Measurements from ENCODE around the gene FXYD2. TPM values are rescaled to one million over a fixed set of nuclear protein-coding genes. Genes with fewer than 3 reads are reported as not detected.

The FXYD2 gene
- total and polyA plus RNA-seq, 9 donors, result 1.7 to 23.1 (median 10.5) TPM

DNA sequence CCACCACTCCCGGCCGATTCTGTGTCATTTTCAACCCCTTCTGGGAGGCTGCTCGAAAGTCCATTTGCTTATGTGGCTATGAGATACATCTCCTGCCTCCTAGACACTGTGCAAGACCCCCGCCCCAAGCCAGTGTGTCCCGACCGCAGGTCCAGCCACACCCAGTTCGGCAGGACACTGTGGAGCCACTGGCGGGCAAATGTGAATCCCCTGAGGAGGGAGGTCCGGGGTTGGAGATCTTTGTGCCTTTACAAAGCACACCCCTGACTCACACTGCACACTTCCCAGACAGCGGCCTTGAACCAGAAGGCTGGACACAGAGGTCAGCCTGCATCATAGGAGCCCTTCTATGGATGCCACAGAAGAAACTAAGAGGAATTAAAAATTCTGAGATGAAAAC is 34.5 kb upstream of the FXYD2 start:
- Histone ChIP-seq H3K27ac (peak overlapping the region in 1 of 2 donors; percentile 1), H3K36me3 (no peaks in the 10 kb centered on the region), H3K4me3 (no peak overlapping the region), H3K4me1 (ENCODE audit: insufficient read depth) (peaks cover 41% of the 10 kb centered on the region), H3K27me3 (no peaks in the 10 kb centered on the region), H3K9me3 (no peaks in the 10 kb centered on the region)
- TF ChIP-seq EP300 (IDR thresholded peaks at IDR 0.05) (no peak), POLR2A (IDR thresholded peaks at IDR 0.05) (no peak)
- TF ChIP-seq, protein P1, sequence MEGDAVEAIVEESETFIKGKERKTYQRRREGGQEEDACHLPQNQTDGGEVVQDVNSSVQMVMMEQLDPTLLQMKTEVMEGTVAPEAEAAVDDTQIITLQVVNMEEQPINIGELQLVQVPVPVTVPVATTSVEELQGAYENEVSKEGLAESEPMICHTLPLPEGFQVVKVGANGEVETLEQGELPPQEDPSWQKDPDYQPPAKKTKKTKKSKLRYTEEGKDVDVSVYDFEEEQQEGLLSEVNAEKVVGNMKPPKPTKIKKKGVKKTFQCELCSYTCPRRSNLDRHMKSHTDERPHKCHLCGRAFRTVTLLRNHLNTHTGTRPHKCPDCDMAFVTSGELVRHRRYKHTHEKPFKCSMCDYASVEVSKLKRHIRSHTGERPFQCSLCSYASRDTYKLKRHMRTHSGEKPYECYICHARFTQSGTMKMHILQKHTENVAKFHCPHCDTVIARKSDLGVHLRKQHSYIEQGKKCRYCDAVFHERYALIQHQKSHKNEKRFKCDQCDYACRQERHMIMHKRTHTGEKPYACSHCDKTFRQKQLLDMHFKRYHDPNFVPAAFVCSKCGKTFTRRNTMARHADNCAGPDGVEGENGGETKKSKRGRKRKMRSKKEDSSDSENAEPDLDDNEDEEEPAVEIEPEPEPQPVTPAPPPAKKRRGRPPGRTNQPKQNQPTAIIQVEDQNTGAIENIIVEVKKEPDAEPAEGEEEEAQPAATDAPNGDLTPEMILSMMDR (IDR thresholded peaks at IDR 0.05), result no peak
- WGBS, 3 donors, result 68 to 74% (median 69%) methylated on average over 10 of the region's 10 CpGs
- intact Hi-C loops (cut with DNase I), result loop anchor here in 1 of 4 donors (2.0 kb wide), 1 partner anchor 56 kb away; no protein-coding TSS in a partner anchor
- DNase-seq, result peak in 4 of 5 donors; percentile 23 to 60 (median 48)

DNA sequence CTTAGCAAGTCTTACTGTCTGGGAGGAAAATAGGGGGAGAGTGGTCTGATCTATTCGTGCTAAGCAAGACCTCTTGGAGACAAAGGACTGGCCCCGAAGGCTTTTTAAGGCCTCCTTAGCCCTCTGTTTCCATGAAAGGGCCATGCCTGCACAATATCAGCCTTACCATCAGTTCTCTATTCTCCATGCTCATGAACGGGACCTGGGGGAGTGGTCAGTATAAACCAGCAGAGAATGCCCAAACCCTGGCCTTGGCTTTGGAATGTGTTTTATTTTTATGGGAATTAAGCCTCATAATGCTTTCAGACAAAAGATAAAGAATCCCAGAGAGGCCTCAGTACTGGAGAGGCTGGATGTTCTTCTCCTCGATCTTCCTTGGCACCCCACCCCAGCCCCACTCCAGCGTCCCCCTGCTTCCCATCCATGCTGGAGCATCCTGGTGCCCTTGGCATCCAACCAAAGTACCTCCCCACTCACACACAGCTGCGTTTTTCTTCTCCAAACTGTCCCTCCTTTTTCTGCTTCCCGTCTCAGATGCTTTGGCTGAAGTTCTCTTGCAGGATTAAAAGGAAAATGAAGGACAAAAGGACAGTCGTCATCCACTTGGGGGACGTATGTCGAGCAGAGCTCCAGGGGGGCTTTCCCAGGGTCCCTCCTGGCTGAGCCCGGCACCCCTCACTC is 33.3 kb upstream of the FXYD2 start:
- DNase-seq, result peak in 4 of 5 donors; percentile 43 to 81 (median 56)
- WGBS, 3 donors, result 21 to 30% (median 23%) methylated on average over 11 of the region's 11 CpGs
- intact Hi-C loops (cut with DNase I), result loop anchor here in 1 of 4 donors (2.0 kb wide), 1 partner anchor 55 kb away; no protein-coding TSS in a partner anchor

DNA sequence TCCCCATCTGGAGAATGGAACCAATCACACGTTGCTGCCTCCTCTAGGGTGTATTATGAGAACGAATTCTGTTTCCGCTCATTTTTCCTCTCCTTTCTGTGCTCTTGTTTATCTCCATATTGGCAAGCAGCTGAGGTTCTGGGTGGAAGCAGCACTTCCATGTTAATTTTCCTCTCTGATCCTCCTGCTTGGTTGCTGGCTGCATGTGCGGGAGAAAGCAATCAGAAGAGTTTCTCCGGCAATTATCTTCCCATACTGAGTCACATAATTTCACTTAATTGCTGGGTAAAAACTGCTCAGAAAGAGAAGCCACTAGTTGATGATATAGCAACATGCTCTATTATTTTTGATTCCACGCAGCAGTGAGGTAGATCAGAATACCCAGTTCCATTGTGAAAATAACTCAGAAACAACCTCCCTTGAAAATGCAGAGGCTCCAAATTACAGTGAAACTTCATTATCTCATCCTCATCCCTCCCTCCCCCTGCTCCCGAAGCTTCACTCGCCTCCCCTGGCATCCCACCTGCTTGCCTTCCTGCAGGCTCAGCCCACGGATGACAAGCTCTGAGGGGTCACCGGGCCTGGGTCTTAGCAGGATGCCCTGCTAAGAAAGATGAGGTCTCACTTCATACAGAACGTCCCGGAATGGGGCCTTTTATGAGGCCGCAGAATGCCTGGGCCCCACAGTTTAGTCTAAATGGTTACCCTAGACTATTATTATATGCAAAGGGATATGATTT is 31.5 kb upstream of the FXYD2 start:
- intact Hi-C loops (cut with DNase I), result no loop called here
- Histone ChIP-seq H3K27ac (no peak overlapping the region), H3K4me3 (no peak overlapping the region), H3K4me1 (ENCODE audit: insufficient read depth) (peaks cover 29% of the 10 kb centered on the region), H3K27me3 (no peaks in the 10 kb centered on the region), H3K36me3 (no peaks in the 10 kb centered on the region), H3K9me3 (no peaks in the 10 kb centered on the region)
- DNase-seq, result peak in 1 of 5 donors; percentile 12
- WGBS, 3 donors, result 44 to 69% (median 57%) methylated on average over 13 of the region's 13 CpGs
- no peak for TF ChIP-seq POLR2A (IDR thresholded peaks at IDR 0.05)
- TF ChIP-seq EP300 (IDR thresholded peaks at IDR 0.05), result no peak
- TF ChIP-seq, protein P1 (IDR thresholded peaks at IDR 0.05), result no peak

More for the DNA sequence above, 33.3 kb upstream of the FXYD2 start:
- TF ChIP-seq, protein P1 (IDR thresholded peaks at IDR 0.05), result no peak
- TF ChIP-seq POLR2A (IDR thresholded peaks at IDR 0.05) (no peak), EP300 (IDR thresholded peaks at IDR 0.05) (no peak)
- H3K36me3 ChIP-seq, result no peaks in the 10 kb centered on the region
- no peaks in the 10 kb centered on the region for H3K9me3 ChIP-seq
- H3K4me1 ChIP-seq (ENCODE audit: insufficient read depth), result peaks cover 41% of the 10 kb centered on the region
- H3K27ac ChIP-seq, result peak overlapping the region; percentile 45 to 73
- H3K4me3 ChIP-seq, result no peak overlapping the region
- no peaks in the 10 kb centered on the region for H3K27me3 ChIP-seq

DNA sequence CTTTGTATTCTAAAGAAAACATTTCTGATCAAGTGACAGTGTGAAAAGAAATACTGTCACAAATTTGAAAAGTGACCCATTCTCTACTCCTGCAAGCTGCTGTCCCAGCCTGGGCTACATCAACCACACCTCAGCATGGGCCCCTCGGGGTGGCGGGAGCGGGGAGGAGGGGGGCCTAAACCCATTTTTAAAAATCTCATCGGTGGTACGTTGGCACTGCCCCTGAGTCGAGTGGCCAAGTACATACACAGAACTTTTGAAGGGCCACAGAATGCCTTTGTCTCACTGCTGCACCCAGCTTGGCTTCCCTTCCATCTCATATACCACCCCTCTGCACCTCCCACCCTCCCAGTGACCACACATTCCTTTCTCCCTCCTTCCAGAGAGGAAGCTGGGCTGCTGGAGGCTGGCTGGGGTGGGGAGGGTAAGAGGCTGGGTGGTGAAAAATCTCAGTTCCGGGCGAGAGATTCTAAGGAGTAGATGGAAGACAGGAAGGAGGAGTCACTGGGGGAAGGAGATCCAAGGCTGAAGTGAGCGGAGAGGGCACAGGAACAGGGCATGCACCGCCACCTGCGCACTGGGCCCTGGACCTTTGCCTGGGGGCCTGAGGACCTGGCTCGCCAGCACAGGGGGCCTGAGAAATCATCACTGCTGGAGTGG is 30.8 kb upstream of the FXYD2 start:
- intact Hi-C loops (cut with DNase I), result no loop called here
- no peaks in the 10 kb centered on the region for H3K27me3 ChIP-seq
- TF ChIP-seq, protein P1 (IDR thresholded peaks at IDR 0.05), result no peak
- no peak for TF ChIP-seq POLR2A (IDR thresholded peaks at IDR 0.05)
- no peak for TF ChIP-seq EP300 (IDR thresholded peaks at IDR 0.05)
- no peak overlapping the region for H3K27ac ChIP-seq
- no peak overlapping the region for H3K4me3 ChIP-seq
- H3K9me3 ChIP-seq, result no peaks in the 10 kb centered on the region
- 74 to 75% (median 75%) methylated on average over 12 of the region's 12 CpGs for WGBS, 3 donors
- peaks cover 24% of the 10 kb centered on the region for H3K4me1 ChIP-seq (ENCODE audit: insufficient read depth)
- H3K36me3 ChIP-seq, result no peaks in the 10 kb centered on the region
- peak in 4 of 5 donors; percentile 5 to 25 (median 12) for DNase-seq
